Lower leg skin (tissue), 3 donors: Measurements from ENCODE around the gene SLC35A3.

Source experiments
- POLR2A ChIP-seq, 2 donors: fragments of 450-650 bp; IDR thresholded peaks; one replicate each; pipeline ENCODE4 v1.6.1; 2016 to 2017; ENCODE audit warnings: antibody characterized with exemption in 2 of 2, mild to moderate bottlenecking in 1 of 2, moderate library complexity in 1 of 2
- TF ChIP-seq, protein P1 (sequence below), 3 donors: fragments of 450-650 bp; IDR thresholded peaks; one replicate each; pipeline ENCODE4 v1.5.1; 2016; ENCODE audit warnings: antibody characterized with exemption in 3 of 3, mild to moderate bottlenecking in 3 of 3, moderate library complexity in 2 of 3

DNA sequence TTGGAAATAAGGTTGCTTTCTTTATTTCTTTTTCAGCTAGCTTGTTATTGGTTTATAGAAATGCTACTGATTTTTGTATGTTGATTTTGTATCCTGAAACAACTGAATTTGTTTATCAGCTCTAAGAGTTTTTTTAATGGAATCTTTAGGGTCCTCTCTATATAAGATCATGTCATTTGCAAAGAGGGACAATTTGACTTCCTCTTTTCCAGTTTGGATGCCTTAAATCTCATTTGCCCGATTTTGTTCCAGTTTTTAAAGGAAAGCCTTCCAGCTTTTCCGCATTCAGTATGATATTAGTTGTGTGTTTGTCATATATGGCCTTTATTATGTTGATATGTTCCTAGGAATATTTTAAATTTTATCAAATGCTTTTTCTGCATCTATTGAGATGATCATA, 31.7 kb downstream of the SLC35A3 start:
- TF ChIP-seq, protein P1, sequence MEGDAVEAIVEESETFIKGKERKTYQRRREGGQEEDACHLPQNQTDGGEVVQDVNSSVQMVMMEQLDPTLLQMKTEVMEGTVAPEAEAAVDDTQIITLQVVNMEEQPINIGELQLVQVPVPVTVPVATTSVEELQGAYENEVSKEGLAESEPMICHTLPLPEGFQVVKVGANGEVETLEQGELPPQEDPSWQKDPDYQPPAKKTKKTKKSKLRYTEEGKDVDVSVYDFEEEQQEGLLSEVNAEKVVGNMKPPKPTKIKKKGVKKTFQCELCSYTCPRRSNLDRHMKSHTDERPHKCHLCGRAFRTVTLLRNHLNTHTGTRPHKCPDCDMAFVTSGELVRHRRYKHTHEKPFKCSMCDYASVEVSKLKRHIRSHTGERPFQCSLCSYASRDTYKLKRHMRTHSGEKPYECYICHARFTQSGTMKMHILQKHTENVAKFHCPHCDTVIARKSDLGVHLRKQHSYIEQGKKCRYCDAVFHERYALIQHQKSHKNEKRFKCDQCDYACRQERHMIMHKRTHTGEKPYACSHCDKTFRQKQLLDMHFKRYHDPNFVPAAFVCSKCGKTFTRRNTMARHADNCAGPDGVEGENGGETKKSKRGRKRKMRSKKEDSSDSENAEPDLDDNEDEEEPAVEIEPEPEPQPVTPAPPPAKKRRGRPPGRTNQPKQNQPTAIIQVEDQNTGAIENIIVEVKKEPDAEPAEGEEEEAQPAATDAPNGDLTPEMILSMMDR (IDR thresholded peaks at IDR 0.05) = no peak
- TF ChIP-seq POLR2A (IDR thresholded peaks at IDR 0.05) = no peak
